NK-92 treated with Interleukin-12 subunit alpha and Interleukin-12 subunit beta, amount 100 ng/mL, for 24 hours (cell line): Measurements from ENCODE around the gene LRRC75A.
"Not testable (repeated sequence)": the region's sequence is repeated elsewhere in the genome, so short reads cannot be mapped to it uniquely, and the experiment has no call there.

Source experiments
- DNase-seq: peaks from one replicate; lab custom pipeline; 2025; lab: John Stamatoyannopoulos, UW

LRRC75A gene

DNA sequence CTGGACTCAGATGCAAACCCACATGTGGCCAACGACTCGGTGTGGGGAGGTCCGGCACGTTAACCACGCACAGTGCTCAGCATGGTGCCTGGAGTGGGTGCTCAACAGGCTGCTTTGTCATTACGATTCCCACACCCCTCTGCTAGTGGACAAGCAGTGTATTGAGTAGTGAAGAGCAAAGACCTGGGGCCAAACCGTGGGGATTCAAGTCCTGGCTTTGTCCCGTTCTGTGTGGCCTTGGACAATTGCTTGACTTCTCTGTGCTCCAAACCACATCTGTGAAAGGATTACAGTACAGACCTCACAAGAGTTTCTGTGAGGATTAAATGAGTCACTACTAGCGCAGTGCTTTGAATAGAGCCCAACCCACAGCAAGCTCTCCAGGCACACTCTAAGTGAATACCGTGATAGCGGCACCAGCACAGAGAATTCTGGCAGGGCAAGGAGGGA lies 42.8 kb downstream of the LRRC75A start:
- DNase-seq: no peak

GRCh38 chr17:16448490-16448889 lies 43.5 kb downstream of the LRRC75A start:
- no peak for DNase-seq

DNA sequence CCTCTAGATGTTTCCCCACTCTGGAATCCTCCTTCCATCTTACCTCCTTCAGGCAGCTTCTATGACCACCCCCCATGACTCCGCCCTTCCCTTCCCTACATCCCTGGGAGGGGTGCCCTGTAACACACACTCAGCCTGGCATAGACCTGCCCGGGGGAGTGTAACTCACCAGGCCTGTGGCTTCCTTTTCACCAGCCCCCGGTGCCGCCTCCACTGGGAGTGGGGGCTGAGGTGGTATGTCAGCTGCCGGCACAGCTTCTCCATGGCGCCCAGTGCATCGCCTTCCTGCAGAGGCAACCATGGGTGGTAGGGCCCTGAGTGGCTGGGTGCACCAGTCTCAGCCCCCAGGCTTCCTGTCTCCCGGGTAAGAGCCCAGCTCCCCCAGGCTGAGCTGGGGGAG lies 44.3 kb downstream of the LRRC75A start:
- DNase-seq: no peak

GRCh38 chr17:16446338-16446983 lies 45.5 kb downstream of the LRRC75A start:
- DNase-seq: no peak

DNA sequence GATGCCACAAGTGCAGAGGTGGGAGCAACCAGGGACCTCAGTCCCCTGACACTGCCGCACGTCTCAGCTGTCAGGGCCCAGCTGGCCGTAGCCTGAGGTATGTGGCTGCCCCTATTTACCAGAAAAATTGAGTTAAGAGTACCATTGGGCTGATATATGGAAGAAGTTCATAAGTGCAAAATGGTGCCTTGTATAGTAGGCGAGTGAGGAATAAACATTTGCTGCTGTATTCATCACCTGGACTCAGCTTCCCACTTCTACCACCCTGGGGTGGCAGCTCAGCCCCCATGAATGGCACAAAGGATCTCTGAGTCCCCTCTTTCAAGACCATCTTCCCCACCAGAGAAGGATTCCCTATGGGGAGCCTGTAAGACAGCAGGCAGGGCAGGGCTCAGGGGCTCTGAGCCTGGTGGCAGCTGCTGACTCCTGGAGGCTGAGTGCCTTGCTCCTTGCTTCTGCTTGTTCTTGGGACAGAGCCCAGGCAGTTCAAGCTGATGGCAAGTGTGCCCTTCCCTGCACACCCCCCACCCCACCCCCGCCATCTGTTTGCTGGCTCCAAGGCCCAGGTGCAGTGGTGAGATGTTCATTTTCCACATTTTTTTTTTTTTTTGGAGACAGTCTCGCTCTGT lies 47.6 kb downstream of the LRRC75A start:
- no peak for DNase-seq

- DNase-seq: no peak
Measured at GRCh38 chr17:16443511-16444257, 48.3 kb downstream of the LRRC75A start.

GRCh38 chr17:16442594-16443510 lies 49.1 kb downstream of the LRRC75A start:
- no peak for DNase-seq

GRCh38 chr17:16442141-16442540 lies 49.9 kb downstream of the LRRC75A start:
- DNase-seq: no peak

DNA sequence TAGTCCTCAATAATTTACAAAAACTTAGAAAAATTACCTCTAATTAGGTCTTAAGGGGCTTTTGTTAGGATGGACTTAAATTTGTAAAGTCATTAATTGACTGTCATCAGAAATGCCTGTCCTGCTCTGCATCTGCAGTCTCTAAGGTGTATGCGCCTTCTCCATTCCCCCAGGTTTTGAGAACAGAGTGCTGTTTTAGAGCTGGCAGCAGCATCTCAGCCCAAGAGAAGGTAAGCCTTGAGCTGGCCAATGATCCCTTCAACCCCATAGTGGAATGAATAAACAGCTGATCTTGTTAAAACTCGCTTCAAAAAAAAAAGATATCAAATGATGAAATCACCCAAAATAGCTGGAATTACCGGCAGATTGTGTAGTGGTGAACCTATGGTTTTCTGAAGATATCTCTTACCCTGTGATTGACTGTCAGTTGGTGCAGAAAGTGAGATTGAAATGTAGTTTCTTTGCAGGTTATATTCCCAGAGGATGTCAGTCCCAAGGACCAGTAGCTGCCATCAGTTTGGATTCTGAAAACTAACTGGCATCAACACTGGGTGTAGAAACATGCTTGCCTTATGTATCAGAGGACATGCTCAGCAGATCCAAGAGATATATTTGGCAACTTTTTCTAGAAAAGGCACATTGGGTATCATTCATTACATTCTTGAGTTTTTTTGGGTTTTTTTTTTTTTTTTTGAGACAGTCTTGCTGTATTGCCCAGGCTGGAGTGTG lies 50.9 kb downstream of the LRRC75A start:
- DNase-seq: no peak

DNA sequence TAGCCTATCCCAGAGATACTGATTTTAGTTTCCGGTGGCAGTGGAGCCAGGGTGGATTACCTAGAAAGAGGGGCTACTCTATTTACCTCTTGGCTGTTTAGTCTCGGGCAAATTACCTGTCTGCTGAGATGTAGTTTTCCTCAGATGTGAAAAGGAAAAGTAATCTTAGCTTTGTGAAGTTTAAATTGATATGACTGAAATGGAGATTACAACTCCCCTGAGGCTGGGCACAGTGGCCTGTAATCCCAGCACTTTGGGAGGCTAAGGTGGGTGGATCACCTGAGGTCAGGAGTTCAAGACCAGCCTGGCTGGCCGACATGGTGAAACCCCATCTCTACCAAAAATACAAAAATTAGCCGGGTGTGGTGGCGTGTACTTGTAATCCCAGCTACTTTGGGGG lies 51.6 kb downstream of the LRRC75A start:
- DNase-seq: not testable (repeated sequence)

GRCh38 chr17:16439811-16440351 lies 52.1 kb downstream of the LRRC75A start:
- no peak for DNase-seq

DNA sequence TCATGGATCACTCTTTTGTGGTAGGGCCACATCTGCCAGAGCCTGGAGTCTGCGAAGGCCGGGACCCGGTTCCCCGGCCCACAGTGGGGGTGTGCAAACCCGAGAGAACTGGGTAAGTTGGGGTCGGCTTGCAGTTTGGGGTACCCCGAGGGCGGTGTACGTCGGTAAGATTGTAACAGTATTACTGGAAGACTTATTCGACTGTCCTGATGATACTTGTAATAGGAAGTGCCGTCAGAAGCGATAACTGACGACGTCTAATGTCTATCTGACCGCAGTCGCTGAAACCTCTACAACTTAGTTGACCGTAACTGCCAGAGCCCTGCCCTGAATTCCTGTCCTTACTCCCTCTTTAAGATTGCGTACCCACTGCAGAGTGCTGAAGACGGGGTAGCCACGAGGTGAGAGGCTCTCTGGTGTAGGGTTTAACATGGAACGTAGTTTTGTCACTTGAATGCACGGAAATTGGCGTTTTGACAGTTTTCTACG lies 52.6 kb downstream of the LRRC75A start:
- DNase-seq: no peak

- peak; percentile 82 for DNase-seq
Measured at GRCh38 chr17:16438557-16439302, 53.3 kb downstream of the LRRC75A start.

DNA sequence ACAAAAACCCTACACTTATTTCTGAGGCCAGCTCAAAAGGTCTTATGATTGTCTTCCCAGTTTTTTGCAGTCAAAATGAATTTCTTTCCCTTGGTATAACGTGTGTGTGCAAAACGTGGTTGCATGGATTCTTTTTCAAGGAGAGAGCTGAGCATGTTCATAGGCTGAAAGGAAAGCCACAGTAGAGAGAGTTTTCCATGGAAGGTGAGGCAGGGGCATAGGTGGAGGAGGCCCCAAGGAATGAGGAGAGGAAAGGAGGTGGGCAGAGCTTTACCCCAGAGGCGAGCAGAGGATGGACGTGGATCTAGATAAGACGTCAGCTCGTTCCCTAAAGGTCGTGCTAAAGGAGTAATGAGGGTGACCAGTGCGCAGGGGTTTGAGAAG lies 53.8 kb downstream of the LRRC75A start:
- no peak for DNase-seq

DNA sequence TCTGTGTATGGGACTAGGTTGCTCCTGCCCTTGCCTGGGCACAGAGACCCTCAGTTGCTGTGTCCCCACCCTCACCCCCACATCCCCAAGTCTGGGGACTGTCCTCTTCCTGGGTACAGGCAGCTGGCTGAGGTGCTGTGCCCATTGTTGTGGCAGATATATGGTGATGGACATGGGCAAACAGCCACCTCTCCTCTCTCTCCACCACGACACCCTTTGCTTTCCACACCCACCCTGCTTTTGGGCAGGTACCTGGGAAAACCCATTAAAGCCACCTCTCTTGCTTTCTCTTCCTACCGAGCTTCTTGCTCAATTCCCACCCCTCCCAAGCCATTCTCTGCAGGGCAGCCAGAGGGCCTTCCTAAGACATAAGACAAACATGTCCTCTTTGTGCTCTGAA lies 54.9 kb downstream of the LRRC75A start:
- DNase-seq: no peak

DNA sequence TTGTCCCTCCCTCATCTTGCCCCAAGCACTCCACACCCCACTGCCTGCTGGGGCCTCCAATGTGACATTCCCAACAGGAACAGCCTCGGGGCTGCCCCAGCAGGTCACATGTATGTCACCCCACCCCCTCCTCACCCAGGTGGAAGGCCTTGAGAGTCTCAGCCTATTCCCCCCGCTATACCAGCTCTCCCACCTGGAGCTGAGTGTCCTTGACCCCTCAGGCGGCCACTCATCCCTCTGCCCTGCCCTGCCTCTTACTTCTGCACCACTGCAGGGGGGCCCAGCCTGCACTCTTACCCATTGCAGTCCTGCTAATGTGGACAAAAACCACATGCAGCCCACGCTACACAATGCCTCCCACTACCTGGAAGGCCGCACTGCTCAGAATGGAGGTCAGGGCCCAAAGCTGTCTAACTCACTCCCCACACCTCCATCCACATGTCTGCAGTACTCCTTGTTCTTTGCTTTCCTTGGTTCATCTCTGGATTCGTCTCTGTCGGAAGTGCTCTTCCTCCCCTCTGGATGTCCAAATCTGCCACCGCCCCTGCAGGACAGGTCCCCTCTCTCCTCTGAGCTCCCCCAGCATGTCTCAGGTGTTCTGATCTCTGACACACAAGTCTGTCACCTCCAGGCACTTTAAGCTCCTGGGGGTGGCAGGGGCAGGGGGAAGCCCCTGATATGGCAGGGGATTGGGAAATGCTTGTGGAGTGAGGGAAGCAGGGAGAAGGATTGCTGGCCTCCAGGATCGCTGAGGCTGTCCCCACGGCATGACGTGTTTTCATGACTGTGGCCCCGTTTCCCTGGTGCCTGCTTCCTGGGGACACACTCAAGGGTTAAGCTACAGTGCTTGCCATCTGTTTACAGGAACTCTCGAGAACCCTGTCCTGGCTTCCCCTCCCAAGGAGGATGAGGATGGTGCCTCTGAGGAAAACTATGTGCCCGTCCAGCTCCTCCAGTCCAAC lies 55.8 kb downstream of the LRRC75A start:
- no peak for DNase-seq

DNA sequence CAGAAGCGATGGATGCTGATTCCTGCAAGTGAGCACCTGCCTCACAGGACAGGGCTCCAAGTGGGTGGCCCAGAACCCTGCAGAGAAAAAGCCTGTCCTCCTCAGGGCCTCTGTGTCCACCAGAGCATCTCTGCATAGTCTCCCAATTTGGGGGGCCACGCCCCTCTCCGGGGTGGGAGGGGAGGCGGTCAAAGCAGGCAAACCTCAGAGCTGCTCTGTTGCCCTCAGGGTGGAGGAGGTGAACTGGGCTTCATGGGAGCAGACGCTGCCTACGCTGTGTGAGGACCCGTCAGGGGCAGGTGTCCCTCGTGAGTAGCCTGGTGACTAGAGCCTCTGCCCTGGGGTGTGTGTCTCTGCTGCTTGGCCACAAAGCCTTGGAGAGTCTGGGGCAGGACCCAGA lies 57.3 kb downstream of the LRRC75A start:
- DNase-seq: no peak

GRCh38 chr17:16433514-16433913 lies 58.5 kb downstream of the LRRC75A start:
- DNase-seq: no peak

DNA sequence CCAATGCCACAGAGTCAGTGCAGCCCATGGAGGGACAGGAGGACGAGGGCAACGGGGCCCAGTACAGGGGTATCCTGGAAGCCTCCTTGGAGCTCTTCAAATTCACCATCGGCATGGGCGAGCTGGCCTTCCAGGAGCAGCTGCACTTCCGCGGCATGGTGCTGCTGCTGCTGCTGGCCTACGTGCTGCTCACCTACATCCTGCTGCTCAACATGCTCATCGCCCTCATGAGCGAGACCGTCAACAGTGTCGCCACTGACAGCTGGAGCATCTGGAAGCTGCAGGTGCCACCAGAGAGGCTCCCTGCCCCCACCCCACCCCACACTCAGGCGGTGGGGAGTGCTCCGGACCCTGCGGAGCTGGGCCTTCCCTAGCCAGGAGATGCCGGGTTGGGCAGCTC lies 60.0 kb downstream of the LRRC75A start:
- DNase-seq: no peak
